AG09319 (cell line): Measurements from ENCODE around the gene FOXP1.

Source experiments
- DNase-seq: peaks from one replicate; pipeline ENCODE4 v3.0.0-alpha.2; 2010; ENCODE audit warnings: low read depth; ENCODE audit errors: extremely low read depth
- TF ChIP-seq, protein P1 (sequence below): IDR thresholded peaks from 2 replicates; pipeline ENCODE4 v1.5.1; 2011; ENCODE audit warnings: low read depth, mild to moderate bottlenecking, inconsistent platforms, low read length, moderate library complexity

FOXP1 gene

DNA sequence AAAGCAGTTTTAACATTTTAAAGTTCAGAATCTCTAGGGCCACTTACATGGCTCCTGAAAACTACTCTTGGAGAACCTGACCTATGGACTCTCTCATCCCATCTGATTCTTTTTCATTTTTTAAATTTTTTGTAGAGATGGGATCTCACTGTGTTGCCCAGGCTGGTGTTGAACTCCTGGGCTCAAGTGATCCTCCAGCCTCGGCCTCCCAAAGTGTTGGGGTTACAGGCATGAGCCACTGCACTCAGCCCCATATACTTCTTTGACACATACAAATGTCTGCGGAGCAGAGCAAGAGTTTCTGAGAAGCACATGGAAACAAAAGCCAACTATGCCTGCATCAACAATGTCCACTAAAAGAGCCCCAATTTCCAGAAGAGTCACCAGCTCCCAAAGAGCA lies 189.8 kb downstream of the FOXP1 start:
- DNase-seq: no peak

DNA sequence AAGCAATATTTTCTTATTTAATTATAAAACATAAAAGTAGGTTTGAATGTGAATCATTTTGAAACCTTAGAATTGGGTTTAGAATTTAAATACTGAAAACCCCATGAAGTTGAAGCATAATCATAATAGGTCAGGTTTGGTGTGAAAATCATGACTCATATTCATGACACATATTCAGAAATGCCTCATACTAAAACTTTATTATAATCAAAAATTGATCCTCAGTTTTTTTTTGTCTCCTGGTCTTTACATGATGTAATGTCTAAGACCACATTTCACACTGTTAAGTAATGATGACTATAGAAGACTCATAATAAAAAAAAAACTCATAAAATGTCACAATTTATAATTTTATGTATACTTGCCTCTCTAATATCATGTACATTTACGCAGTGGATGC lies 190.4 kb downstream of the FOXP1 start:
- TF ChIP-seq, protein P1, sequence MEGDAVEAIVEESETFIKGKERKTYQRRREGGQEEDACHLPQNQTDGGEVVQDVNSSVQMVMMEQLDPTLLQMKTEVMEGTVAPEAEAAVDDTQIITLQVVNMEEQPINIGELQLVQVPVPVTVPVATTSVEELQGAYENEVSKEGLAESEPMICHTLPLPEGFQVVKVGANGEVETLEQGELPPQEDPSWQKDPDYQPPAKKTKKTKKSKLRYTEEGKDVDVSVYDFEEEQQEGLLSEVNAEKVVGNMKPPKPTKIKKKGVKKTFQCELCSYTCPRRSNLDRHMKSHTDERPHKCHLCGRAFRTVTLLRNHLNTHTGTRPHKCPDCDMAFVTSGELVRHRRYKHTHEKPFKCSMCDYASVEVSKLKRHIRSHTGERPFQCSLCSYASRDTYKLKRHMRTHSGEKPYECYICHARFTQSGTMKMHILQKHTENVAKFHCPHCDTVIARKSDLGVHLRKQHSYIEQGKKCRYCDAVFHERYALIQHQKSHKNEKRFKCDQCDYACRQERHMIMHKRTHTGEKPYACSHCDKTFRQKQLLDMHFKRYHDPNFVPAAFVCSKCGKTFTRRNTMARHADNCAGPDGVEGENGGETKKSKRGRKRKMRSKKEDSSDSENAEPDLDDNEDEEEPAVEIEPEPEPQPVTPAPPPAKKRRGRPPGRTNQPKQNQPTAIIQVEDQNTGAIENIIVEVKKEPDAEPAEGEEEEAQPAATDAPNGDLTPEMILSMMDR: no peak
- no peak for DNase-seq

More for the DNA sequence above, 189.8 kb downstream of the FOXP1 start:
- TF ChIP-seq, protein P1: no peak

DNA sequence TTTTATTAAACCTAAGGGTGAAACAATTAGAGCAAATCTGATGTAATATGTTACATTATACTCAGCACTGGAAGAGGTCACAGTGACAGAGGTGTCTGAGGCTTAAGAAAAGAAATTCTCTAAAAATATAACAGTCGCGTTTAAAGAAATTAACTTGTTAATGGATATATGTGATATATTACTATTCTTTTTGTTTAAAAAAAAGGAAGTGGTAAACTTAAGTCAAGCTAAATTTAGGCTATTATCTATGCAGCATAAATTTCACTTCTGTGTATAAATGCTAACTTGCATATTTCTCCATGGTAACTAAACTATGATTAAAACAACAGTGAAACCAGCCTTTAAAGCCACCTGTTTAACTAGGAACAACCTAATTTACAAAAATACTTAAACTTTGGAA lies 191.3 kb downstream of the FOXP1 start:
- TF ChIP-seq, protein P1: no peak

DNA sequence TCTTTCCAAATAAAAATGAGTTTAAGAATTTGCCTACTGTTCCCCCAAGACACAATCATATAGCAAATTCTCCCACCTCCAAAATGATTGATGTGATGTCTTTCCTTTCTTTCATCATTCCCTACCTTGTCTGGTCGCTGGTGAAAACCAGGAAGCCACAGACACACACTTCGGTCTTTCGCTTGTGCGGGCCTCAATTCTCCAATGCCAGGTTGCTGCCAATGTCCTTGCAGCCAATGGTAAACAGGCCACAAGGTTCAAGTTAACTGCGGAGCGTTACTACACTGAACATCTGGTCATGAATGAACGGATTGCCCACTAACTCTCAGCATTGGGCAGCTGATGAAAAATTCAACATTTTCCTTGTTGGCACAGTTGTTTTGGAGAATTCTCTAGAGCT lies 192.2 kb downstream of the FOXP1 start:
- TF ChIP-seq, protein P1: no peak
- DNase-seq: no peak

More for the DNA sequence above, 191.3 kb downstream of the FOXP1 start:
- no peak for DNase-seq

DNA sequence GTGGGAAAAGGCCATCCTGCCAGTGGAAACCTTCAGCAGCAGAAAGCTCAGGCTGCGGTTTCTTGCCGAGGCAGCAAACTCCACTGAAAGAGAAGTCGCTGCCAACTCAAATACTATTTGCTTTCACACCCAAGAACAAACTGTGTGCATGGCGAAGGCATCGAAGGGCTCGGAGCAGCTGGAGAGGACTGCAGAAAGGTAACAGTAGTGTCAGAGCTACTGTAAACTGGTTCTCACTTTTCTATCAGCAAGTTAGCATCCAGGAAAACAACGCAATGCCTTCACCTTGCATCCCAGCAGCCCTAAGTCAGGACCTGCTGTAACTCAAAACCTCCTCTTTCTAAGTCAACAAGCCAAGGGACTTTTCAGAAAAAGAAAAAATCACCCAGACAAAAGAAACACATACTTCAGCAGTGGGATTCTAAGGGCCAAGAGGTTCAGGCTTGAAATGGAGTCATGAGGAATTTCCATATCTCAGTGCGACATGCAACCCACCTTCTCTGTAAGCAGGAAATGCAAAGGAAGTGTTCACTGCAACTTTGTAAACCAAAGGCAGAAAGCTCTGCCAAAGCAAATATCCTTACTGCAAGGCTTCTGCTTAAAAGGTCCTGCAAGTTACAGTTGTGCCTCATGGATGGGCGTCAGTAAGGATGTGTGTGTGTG lies 193.5 kb downstream of the FOXP1 start:
- DNase-seq: no peak
- TF ChIP-seq, protein P1: no peak

DNA sequence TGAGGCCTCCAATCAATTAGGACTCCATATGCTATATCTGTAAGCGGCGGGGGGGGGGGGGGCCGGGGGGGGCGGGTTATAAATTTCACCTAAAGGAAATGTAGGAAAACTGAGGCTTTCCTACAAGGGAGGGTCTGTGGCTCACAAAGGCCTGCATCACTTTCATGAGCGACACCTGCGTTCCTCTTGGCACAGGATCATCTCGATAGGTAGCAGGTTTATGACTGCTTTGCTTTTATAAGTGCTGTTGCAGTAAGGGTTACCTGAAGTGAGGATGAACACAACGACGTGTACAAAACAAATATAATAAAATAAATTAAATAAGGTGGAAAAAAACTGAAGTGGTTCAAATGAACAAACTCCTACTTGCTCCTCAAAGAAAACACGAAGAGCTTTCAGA lies 194.3 kb downstream of the FOXP1 start:
- DNase-seq: no peak
- TF ChIP-seq, protein P1: no peak

DNA sequence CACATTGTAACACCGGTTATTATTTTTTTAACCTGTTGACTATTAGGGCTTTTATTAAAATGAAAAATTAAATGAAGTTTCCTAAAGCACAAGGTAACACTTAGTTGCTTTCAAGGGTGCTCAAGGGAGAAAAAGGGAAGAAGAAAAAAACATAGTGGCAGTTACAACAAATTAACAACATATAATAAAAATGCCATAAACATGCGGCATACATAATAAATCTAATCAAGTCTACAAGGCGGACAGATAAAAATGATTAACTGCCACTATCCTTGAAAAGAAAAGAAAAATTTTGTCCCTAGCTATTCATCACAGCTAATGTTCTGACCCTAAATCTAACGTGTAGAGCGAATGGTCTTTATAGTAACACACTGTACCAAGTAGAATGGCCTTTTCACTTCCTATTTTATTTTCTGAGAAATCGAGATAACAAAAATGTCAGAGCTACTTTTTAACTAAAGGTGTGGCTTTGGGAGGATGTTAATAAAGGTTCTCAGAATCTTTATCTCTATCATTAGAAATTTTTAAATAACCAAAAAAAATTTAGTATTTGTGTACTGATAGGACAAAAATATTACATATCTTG lies 194.9 kb downstream of the FOXP1 start:
- no peak for DNase-seq
- TF ChIP-seq, protein P1: no peak
